Neutrophil (primary cell): Measurements from ENCODE around the gene JAK2.

ENCODE experiments used
- H3K27ac ChIP-seq: fragments of 200-600 bp; sonication (generic); 2 replicates; pipeline ENCODE4 v1.5.1; 2016; ENCODE audit warnings: mild to moderate bottlenecking, moderate library complexity
- H3K27me3 ChIP-seq: fragments of 200-600 bp; sonication (generic); 2 replicates; pipeline ENCODE4 v1.6.0; 2016; ENCODE audit warnings: mild to moderate bottlenecking
- H3K36me3 ChIP-seq: fragments of 200-600 bp; sonication (generic); 2 replicates; pipeline ENCODE4 v1.5.1; 2017
- H3K4me1 ChIP-seq, 2 experiments: fragments of 200-600 bp in 1 of 2; sonication (generic) in 1 of 2; 1 replicate in 1 of 2; 2 replicates in 1 of 2; pipeline versions ENCODE4 v1.5.1 to v1.6.1; 2013 to 2016; ENCODE audit warnings: low read depth in 1 of 2, low read length in 1 of 2, mild to moderate bottlenecking in 1 of 2, moderate library complexity in 1 of 2; ENCODE audit not compliant: control insufficient read depth in 1 of 2, insufficient read depth in 1 of 2
- H3K4me3 ChIP-seq, 2 experiments: fragments of 200-600 bp in 1 of 2; sonication (generic) in 1 of 2; 1 replicate in 1 of 2; 2 replicates in 1 of 2; pipeline ENCODE4 v1.5.1; 2013 to 2016; ENCODE audit warnings: low read depth in 1 of 2, low read length in 1 of 2, mild to moderate bottlenecking in 1 of 2, moderate library complexity in 1 of 2
- H3K9me3 ChIP-seq: fragments of 200-600 bp; sonication (generic); 2 replicates; pipeline ENCODE4 v1.5.1; 2016
- TF ChIP-seq, protein P1 (sequence below): fragments of 200-600 bp; sonication (generic); IDR thresholded peaks from 2 replicates; pipeline ENCODE4 v1.5.1; 2016; ENCODE audit warnings: antibody characterized with exemption

Gene JAK2

GRCh38 chr9:4969130-4969529 lies 15.9 kb upstream of the JAK2 start:
- Histone ChIP-seq H3K4me3 (no peak overlapping the region), H3K27ac (no peak overlapping the region), H3K4me1 (peaks cover 0 to 5% of the 10 kb centered on the region in 2 experiments), H3K9me3 (no peaks in the 10 kb centered on the region), H3K36me3 (no peaks in the 10 kb centered on the region), H3K27me3 (no peaks in the 10 kb centered on the region)
- TF ChIP-seq, protein P1, sequence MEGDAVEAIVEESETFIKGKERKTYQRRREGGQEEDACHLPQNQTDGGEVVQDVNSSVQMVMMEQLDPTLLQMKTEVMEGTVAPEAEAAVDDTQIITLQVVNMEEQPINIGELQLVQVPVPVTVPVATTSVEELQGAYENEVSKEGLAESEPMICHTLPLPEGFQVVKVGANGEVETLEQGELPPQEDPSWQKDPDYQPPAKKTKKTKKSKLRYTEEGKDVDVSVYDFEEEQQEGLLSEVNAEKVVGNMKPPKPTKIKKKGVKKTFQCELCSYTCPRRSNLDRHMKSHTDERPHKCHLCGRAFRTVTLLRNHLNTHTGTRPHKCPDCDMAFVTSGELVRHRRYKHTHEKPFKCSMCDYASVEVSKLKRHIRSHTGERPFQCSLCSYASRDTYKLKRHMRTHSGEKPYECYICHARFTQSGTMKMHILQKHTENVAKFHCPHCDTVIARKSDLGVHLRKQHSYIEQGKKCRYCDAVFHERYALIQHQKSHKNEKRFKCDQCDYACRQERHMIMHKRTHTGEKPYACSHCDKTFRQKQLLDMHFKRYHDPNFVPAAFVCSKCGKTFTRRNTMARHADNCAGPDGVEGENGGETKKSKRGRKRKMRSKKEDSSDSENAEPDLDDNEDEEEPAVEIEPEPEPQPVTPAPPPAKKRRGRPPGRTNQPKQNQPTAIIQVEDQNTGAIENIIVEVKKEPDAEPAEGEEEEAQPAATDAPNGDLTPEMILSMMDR = no peak

GRCh38 chr9:4970970-4971641 lies 14.0 kb upstream of the JAK2 start:
- no peaks in the 10 kb centered on the region for H3K36me3 ChIP-seq
- H3K4me1 ChIP-seq = peaks cover 0 to 5% of the 10 kb centered on the region in 2 experiments
- H3K4me3 ChIP-seq = no peak overlapping the region
- no peaks in the 10 kb centered on the region for H3K27me3 ChIP-seq
- no peaks in the 10 kb centered on the region for H3K9me3 ChIP-seq
- no peak overlapping the region for H3K27ac ChIP-seq
- TF ChIP-seq, protein P1 = no peak

- H3K9me3 ChIP-seq = no peaks in the 10 kb centered on the region
- no peaks in the 10 kb centered on the region for H3K36me3 ChIP-seq
- TF ChIP-seq, protein P1 = no peak
- H3K4me1 ChIP-seq = peaks cover 0 to 5% of the 10 kb centered on the region in 2 experiments
- H3K4me3 ChIP-seq = no peak overlapping the region
- H3K27ac ChIP-seq = no peak overlapping the region
- H3K27me3 ChIP-seq = no peaks in the 10 kb centered on the region
Measured at GRCh38 chr9:4973246-4973645, 11.8 kb upstream of the JAK2 start.

DNA sequence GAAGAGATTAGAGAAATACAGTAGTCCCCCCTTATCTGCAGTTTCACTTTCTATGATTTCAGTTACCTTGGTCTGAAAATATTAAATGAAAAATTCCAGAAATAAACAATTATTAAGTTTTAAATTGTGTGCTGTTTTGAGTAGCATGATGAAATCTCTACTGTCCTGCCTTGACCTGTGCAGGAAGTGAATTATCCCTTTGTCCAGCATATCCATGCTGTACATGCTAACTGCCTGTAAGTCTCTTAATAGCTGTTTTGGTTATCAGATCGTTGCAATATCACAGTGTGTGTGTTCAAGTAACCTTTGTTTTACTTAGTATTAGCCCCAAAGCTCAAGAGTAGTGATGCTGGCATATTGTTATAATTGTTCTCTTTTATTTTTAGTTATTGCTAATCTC lies 11.2 kb upstream of the JAK2 start:
- TF ChIP-seq, protein P1 = no peak
- Histone ChIP-seq H3K27ac (no peak overlapping the region), H3K27me3 (no peaks in the 10 kb centered on the region), H3K4me1 (peaks cover 0 to 5% of the 10 kb centered on the region in 2 experiments), H3K36me3 (no peaks in the 10 kb centered on the region), H3K4me3 (no peak overlapping the region), H3K9me3 (no peaks in the 10 kb centered on the region)

DNA sequence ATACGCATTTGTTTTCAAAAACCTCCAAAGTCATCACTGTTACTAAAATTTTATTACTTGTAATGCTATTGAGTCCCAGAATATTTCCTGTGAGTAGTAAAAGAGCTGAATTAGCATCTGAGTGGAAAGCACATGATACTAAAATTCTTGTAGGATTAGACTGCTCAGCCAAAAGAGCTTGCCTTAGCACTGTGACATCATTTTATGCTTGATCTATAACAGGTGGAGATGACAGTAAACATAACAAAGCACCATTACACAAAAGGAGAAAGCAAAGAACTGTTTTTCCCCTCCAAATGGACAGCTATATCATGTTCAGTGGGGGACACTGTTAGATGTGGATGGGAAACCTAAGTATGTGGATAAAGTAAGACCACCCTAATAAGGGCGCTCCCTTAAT lies 5.8 kb upstream of the JAK2 start:
- H3K4me3 ChIP-seq = no peak overlapping the region
- H3K9me3 ChIP-seq = no peaks in the 10 kb centered on the region
- H3K27ac ChIP-seq = no peak overlapping the region
- TF ChIP-seq, protein P1 = no peak
- H3K4me1 ChIP-seq = peaks cover 21% of the 10 kb centered on the region in 2 experiments
- H3K27me3 ChIP-seq = no peaks in the 10 kb centered on the region
- no peaks in the 10 kb centered on the region for H3K36me3 ChIP-seq
